ENCODE results near the gene KIF7. TPM values are rescaled to one million over a fixed set of nuclear protein-coding genes. Genes with fewer than 3 reads are reported as not detected.
A peak's percentile ranks its signal among the peaks of the same experiment; 100 is the strongest.
"Not testable (repeated sequence)": the region's sequence is repeated elsewhere in the genome, so short reads cannot be mapped to it uniquely, and the experiment has no call there.

Gene KIF7, protein sequence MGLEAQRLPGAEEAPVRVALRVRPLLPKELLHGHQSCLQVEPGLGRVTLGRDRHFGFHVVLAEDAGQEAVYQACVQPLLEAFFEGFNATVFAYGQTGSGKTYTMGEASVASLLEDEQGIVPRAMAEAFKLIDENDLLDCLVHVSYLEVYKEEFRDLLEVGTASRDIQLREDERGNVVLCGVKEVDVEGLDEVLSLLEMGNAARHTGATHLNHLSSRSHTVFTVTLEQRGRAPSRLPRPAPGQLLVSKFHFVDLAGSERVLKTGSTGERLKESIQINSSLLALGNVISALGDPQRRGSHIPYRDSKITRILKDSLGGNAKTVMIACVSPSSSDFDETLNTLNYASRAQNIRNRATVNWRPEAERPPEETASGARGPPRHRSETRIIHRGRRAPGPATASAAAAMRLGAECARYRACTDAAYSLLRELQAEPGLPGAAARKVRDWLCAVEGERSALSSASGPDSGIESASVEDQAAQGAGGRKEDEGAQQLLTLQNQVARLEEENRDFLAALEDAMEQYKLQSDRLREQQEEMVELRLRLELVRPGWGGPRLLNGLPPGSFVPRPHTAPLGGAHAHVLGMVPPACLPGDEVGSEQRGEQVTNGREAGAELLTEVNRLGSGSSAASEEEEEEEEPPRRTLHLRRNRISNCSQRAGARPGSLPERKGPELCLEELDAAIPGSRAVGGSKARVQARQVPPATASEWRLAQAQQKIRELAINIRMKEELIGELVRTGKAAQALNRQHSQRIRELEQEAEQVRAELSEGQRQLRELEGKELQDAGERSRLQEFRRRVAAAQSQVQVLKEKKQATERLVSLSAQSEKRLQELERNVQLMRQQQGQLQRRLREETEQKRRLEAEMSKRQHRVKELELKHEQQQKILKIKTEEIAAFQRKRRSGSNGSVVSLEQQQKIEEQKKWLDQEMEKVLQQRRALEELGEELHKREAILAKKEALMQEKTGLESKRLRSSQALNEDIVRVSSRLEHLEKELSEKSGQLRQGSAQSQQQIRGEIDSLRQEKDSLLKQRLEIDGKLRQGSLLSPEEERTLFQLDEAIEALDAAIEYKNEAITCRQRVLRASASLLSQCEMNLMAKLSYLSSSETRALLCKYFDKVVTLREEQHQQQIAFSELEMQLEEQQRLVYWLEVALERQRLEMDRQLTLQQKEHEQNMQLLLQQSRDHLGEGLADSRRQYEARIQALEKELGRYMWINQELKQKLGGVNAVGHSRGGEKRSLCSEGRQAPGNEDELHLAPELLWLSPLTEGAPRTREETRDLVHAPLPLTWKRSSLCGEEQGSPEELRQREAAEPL (N-terminal part only)
- 1 to 10 TPM; 3.4 to 3.7 TPM for total RNA-seq

GRCh38 chr15:89654847-89655805, at the start of gene KIF7:
KIF7 (minus strand) TSS chr15:89655467; CDS start chr15:89652930, 2,537 bp downstream.
- Mint-ChIP-seq H3K4me1 (peaks cover 19% of the 10 kb centered on the region), H3K27me3 (peaks cover 58% of the 10 kb centered on the region), H3K27ac (peak within 1 kb of the TSS; percentile 15), H3K9me3 (no peaks in the 10 kb centered on the region), H3K36me3 (peaks cover 3% of the 10 kb centered on the region), H3K4me3 (peak within 1 kb of the TSS; percentile 78)
- DNase-seq, result peak; percentile 45

DNA sequence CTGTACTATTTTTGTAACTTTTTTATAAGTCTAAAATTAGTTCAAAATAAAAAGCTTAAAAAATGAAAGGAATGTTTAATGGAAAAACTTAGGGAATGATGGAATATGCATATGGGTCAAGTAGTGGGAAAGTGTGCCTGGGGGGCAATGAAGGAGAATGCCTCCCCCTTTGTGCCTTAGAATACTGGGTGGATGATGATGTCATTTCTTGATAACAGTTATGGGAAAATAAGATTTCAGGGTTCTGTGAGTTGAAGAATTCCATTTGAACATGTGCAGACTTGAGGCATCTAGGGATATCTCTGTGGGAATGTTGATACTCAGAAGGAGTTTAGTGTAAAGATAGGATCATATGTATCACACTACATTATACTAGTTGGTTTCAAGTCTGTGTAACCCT, 49.1 kb upstream of the KIF7 start:
- Mint-ChIP-seq H3K4me3 (no peak overlapping the region), H3K36me3 (no peaks in the 10 kb centered on the region)
- no peak for DNase-seq

DNA sequence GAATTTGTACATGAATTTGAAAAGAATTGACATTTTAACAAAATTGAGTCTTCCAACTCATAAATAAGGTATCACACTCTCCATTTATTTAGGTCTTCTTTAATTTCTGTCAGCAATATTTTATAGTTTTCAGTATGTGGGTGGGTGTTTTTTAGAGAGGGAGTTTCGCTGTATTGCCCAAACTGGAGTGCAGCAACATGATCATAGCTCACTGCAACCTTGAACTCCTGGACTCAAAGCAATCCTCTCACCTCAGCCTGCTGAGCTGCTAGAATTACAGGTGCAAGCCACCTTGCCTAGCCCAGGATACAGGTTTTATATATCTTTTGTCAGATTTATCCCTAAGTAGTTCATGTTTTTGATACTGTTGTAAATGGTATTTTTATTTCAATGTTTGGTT, 39.9 kb upstream of the KIF7 start:
- Mint-ChIP-seq H3K4me3 (no peak overlapping the region), H3K4me1 (peaks cover 3% of the 10 kb centered on the region), H3K9me3 (no peaks in the 10 kb centered on the region), H3K27me3 (no peaks in the 10 kb centered on the region), H3K36me3 (no peaks in the 10 kb centered on the region), H3K27ac (no peak overlapping the region)
- DNase-seq, result no peak

More for the DNA sequence above, 49.1 kb upstream of the KIF7 start:
- Mint-ChIP-seq H3K27me3 (peaks cover 28% of the 10 kb centered on the region), H3K9me3 (no peaks in the 10 kb centered on the region), H3K27ac (no peak overlapping the region), H3K4me1 (no peaks in the 10 kb centered on the region)

- no peaks in the 10 kb centered on the region for H3K27me3 Mint-ChIP-seq
- H3K4me3 Mint-ChIP-seq, result no peak overlapping the region
- H3K27ac Mint-ChIP-seq, result no peak overlapping the region
- H3K4me1 Mint-ChIP-seq, result peaks cover 8% of the 10 kb centered on the region
- DNase-seq, result no peak
- no peaks in the 10 kb centered on the region for H3K36me3 Mint-ChIP-seq
- H3K9me3 Mint-ChIP-seq, result no peaks in the 10 kb centered on the region
These were observed 38.4 kb upstream of the KIF7 start for GRCh38 chr15:89693696-89694095.

GRCh38 chr15:89693091-89693490, 37.8 kb upstream of the KIF7 start:
- no peak for DNase-seq
- Mint-ChIP-seq H3K27ac (no peak overlapping the region), H3K4me3 (no peak overlapping the region), H3K4me1 (peaks cover 8% of the 10 kb centered on the region), H3K27me3 (no peaks in the 10 kb centered on the region), H3K36me3 (no peaks in the 10 kb centered on the region), H3K9me3 (no peaks in the 10 kb centered on the region)

- peak; percentile 71 for DNase-seq
- Mint-ChIP-seq H3K27ac (peak within 1 kb of the TSS; percentile 29), H3K9me3 (no peaks in the 10 kb centered on the region), H3K27me3 (no peaks in the 10 kb centered on the region), H3K4me3 (peak within 1 kb of the TSS; percentile 86), H3K4me1 (peaks cover 10% of the 10 kb centered on the region), H3K36me3 (peaks cover under 1% of the 10 kb centered on the region)
These were observed 35.3 kb upstream of the KIF7 start, which contains the start of the genes PEX11A and WDR93 for GRCh38 chr15:89690276-89691218. PEX11A (minus strand) TSS chr15:89690754; CDS start chr15:89690632, 122 bp downstream. WDR93 (plus strand) TSS chr15:89690811; CDS start chr15:89701747, 10,936 bp downstream.

DNA sequence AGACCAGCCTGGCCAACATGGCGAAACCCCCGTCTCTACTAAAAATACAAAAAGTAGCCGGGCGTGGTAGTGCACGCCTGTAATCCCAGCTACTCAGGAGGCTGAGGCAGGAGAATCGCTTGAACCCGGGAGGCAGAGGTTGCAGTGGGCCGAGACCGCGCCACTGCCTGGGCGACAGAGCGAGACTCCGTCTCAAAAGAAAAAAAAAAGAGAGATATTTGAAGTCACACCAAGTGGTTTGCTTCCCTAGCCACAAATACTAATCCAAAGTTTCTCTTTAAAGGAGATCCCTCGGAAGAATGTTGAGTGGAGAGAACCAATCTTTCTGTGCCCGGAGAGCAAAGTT, 34.6 kb upstream of the KIF7 start:
- H3K9me3 Mint-ChIP-seq, H3K27ac Mint-ChIP-seq, H3K36me3 Mint-ChIP-seq, H3K4me1 Mint-ChIP-seq, DNase-seq, H3K27me3 Mint-ChIP-seq: not testable (repeated sequence)
- peak overlapping the region; percentile 86 for H3K4me3 Mint-ChIP-seq

DNA sequence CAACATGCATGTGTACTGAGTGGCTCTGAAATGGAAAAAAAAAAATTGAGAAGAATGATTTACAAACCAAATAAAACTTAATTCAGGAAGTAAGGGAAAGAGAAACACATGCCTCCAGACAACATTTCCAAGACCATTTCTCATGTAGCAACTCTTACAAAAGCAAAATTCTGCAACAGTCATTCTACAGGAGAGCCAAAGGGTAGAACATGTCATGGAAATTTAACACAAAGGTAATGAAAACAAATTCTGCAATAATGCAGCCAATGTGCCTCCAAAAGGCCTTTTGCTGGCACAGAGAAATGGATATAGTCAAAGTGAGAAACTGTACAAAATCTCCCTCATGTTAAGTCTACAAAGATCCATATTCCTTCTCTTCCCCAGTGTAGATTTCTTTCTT, 31.3 kb upstream of the KIF7 start:
- Mint-ChIP-seq H3K27me3 (no peaks in the 10 kb centered on the region), H3K4me3 (no peak overlapping the region), H3K27ac (no peak overlapping the region), H3K36me3 (peaks cover 2% of the 10 kb centered on the region), H3K9me3 (no peaks in the 10 kb centered on the region), H3K4me1 (peaks cover 10% of the 10 kb centered on the region)
- DNase-seq, result no peak

- H3K36me3 Mint-ChIP-seq, result peaks cover 2% of the 10 kb centered on the region
- no peaks in the 10 kb centered on the region for H3K27me3 Mint-ChIP-seq
- H3K27ac Mint-ChIP-seq, result no peak overlapping the region
- peaks cover 8% of the 10 kb centered on the region for H3K4me1 Mint-ChIP-seq
- no peak for DNase-seq
- H3K4me3 Mint-ChIP-seq, result no peak overlapping the region
- H3K9me3 Mint-ChIP-seq, result no peaks in the 10 kb centered on the region
These were observed 30.7 kb upstream of the KIF7 start for GRCh38 chr15:89685995-89686394.

DNA sequence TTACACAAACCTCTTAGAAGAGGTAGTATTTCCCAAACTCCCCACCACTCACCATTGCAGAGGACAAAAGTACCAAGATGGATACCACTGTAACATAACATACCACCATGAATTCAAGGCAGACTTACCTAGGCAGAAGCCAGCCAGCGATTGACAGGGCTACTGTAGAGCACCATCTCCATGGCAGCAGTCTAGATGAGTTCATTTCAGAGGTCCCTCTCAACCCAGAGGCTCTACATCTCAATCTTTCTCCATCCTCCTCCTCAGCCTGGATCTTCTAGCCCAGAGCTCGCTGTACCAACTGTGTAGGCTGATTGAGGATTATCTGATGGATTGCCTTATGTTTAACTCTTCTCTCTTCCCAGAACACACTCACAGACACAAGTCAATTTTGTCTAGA, 25.9 kb upstream of the KIF7 start:
- Mint-ChIP-seq H3K4me3 (no peak overlapping the region), H3K27me3 (no peaks in the 10 kb centered on the region), H3K9me3 (no peaks in the 10 kb centered on the region), H3K36me3 (peaks cover 2% of the 10 kb centered on the region), H3K4me1 (no peaks in the 10 kb centered on the region), H3K27ac (no peak overlapping the region)
- DNase-seq, result no peak

DNA sequence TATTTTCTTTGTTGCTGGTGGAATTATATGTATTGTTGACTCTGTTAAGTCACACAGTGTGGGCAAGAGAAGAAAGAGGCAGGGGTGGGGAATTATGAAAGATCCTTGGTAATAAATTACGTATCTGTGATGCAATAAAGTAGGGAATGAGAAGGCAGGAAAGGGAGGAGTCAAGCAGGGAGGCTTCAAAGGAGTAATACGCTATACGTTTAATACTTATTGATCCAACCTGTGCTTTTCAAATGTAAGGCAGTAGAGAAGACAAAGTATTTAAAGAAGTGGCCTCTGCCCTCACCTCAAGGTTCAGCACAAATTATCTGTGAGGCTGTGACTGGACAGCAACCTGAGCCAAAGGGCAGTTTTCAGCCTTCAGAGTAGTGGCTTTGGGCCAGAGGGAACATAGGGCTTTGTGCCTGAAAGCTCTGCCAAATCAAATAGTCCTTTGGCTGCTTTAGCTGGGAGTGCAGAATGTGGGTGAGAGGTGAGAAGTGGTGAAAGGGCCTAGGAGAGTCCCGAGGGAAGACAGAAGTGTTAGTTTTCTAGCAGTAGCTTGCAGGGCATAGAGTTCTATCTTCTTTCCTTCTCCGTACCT, 25.1 kb upstream of the KIF7 start:
- H3K4me3 Mint-ChIP-seq, result no peak overlapping the region
- H3K36me3 Mint-ChIP-seq, result peaks cover under 1% of the 10 kb centered on the region
- H3K27me3 Mint-ChIP-seq, result no peaks in the 10 kb centered on the region
- no peaks in the 10 kb centered on the region for H3K9me3 Mint-ChIP-seq
- no peak for DNase-seq
- H3K4me1 Mint-ChIP-seq, result no peaks in the 10 kb centered on the region
- no peak overlapping the region for H3K27ac Mint-ChIP-seq

DNA sequence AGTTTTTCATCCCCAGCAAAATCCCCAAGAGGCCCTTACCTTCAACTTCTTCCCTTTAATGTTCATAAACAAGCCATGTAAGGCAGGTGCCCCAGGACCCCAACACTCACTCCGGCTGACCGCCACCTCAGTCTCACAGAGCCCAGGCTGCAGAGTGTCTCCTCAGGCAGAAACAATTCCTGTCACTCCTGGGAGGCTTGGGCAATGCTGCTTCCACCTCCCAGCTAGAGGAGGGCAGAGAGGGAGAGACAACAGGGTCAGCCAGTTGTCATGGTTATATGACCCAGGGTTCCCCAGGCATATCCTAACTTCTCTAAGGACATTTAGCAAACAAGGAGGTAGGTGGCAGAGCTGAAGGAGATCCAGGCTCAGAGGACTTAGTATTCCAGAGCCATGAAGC, 23.9 kb upstream of the KIF7 start, which contains the start of gene PLIN1:
PLIN1 (minus strand) TSS at position 156 of the 400 bp plus-strand sequence. CDS start 1,878 bp downstream, outside the sequence.
- DNase-seq, result no peak
- Mint-ChIP-seq H3K9me3 (no peaks in the 10 kb centered on the region), H3K4me1 (no peaks in the 10 kb centered on the region), H3K4me3 (no peak within 1 kb of the TSS), H3K27ac (no peak within 1 kb of the TSS), H3K27me3 (no peaks in the 10 kb centered on the region), H3K36me3 (no peaks in the 10 kb centered on the region)

GRCh38 chr15:89677381-89677780, 22.1 kb upstream of the KIF7 start:
- Mint-ChIP-seq H3K36me3 (no peaks in the 10 kb centered on the region), H3K27ac (no peak overlapping the region), H3K4me1 (no peaks in the 10 kb centered on the region), H3K27me3 (no peaks in the 10 kb centered on the region), H3K4me3 (no peak overlapping the region), H3K9me3 (no peaks in the 10 kb centered on the region)
- no peak for DNase-seq

All from activated naive CD8-positive, alpha-beta T cell treated with anti-CD3 and anti-CD28 coated beads for 36 hours (primary cell).